Measurements from ENCODE around the gene ABCA13. TPM values are rescaled to one million over a fixed set of nuclear protein-coding genes. Genes with fewer than 3 reads are reported as not detected.

Gene ABCA13
- total and polyA plus RNA-seq, 2 of the 4 experiments (the other 2 are of a cell fraction): under 0.01 to 0.07 TPM

- Histone ChIP-seq H2BK5ac (ENCODE audit: low read depth, low read length, poor library complexity, severe bottlenecking) (no peak overlapping the region), H3K79me1 (ENCODE audit: low read depth in 1 of 2, low read length in 2 of 2) (no peaks in the 10 kb centered on the region), H3K4me3 (ENCODE audit: insufficient read depth, low read depth, low read length) (no peak overlapping the region), H3K36me3 (ENCODE audit: control insufficient read depth, insufficient read depth, low read length) (no peaks in the 10 kb centered on the region), H3K27ac (ENCODE audit: insufficient read depth, low read length) (no peak overlapping the region), H4K91ac (ENCODE audit: insufficient read depth, low read depth, low read length) (no peak overlapping the region), H3K4me1 (ENCODE audit: control insufficient read depth, insufficient read depth, low read length) (no peaks in the 10 kb centered on the region), H3K4ac (ENCODE audit: low read depth, low read length) (no peak overlapping the region), H3K9me3 (ENCODE audit: control insufficient read depth, insufficient read depth, low read length) (no peaks in the 10 kb centered on the region), H3K56ac (ENCODE audit: extremely low read depth, insufficient read depth, low read length) (no peak overlapping the region), H2AK5ac (ENCODE audit: low read depth, low read length) (no peak overlapping the region), H4K5ac (ENCODE audit: low read depth, low read length) (no peak overlapping the region), H3K9me1 (ENCODE audit: insufficient read depth, low read length) (no peaks in the 10 kb centered on the region), H2AK9ac (replicated peaks; ENCODE audit: low read depth, low read length, poor library complexity) (no peak overlapping the region), H2BK15ac (ENCODE audit: low read depth, low read length) (no peak overlapping the region), H4K20me1 (ENCODE audit: insufficient read depth, low read length) (no peaks in the 10 kb centered on the region), H3K4me2 (ENCODE audit: low read depth, low read length) (no peak overlapping the region), H3K14ac (replicated peaks; ENCODE audit: low read depth, low read length) (no peak overlapping the region), H2BK20ac (ENCODE audit: low read depth, low read length) (no peak overlapping the region), H4K8ac (ENCODE audit: low read depth in 2 of 2, low read length in 2 of 2) (no peak overlapping the region), H3K23ac (ENCODE audit: low read depth, low read length) (no peak overlapping the region), H2BK120ac (ENCODE audit: low read depth, low read length) (no peak overlapping the region), H3K18ac (ENCODE audit: low read depth, low read length) (no peak overlapping the region), H3K9ac (ENCODE audit: low read depth, low read length) (no peak overlapping the region), H2AFZ (replicated peaks; ENCODE audit: low read length, poor library complexity) (no peak overlapping the region), H3K27me3 (ENCODE audit: control insufficient read depth, insufficient read depth, low read length) (no peaks in the 10 kb centered on the region)
- WGBS, 2 experiments (ENCODE audit: extremely low coverage in 2 of 2, insufficient read length in 1 of 2): no CpG with 5 or more reads among the region's 6 CpGs
- dilution Hi-C loops (cut with HindIII; ENCODE audit: low sequenced_read_pairs, unreplicated experiment): no loop called here
- ATAC-seq (ENCODE audit: low read depth) (no peak), DNase-seq (no peak)
- ChIA-PET CTCF (no interaction called here), POLR2A (ENCODE audit: unreplicated experiment) (no interaction called here)
- BruUV-seq (replicated peaks): no TSS peak
- TF ChIP-seq, protein P1, sequence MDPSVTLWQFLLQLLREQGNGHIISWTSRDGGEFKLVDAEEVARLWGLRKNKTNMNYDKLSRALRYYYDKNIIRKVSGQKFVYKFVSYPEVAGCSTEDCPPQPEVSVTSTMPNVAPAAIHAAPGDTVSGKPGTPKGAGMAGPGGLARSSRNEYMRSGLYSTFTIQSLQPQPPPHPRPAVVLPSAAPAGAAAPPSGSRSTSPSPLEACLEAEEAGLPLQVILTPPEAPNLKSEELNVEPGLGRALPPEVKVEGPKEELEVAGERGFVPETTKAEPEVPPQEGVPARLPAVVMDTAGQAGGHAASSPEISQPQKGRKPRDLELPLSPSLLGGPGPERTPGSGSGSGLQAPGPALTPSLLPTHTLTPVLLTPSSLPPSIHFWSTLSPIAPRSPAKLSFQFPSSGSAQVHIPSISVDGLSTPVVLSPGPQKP (IDR thresholded peaks at IDR 0.05; ENCODE audit: borderline replicate concordance, low read depth, low read length): no peak
- TF ChIP-seq CTCF (conservative IDR thresholded peaks at IDR 0.05; ENCODE audit: low read depth, low read length): no peak
- no peak for TF ChIP-seq CEBPB (IDR thresholded peaks at IDR 0.05; ENCODE audit: low read depth, low read length)
- no peak for TF ChIP-seq FOS (IDR thresholded peaks at IDR 0.05; ENCODE audit: low read depth, low read length)
- no peak for TF ChIP-seq SMC3 (IDR thresholded peaks at IDR 0.05; ENCODE audit: low read depth, low read length)
- TF ChIP-seq, protein P2, sequence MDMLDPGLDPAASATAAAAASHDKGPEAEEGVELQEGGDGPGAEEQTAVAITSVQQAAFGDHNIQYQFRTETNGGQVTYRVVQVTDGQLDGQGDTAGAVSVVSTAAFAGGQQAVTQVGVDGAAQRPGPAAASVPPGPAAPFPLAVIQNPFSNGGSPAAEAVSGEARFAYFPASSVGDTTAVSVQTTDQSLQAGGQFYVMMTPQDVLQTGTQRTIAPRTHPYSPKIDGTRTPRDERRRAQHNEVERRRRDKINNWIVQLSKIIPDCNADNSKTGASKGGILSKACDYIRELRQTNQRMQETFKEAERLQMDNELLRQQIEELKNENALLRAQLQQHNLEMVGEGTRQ (IDR thresholded peaks at IDR 0.05; ENCODE audit: low read depth, low read length): no peak
- TF ChIP-seq RAD21 (IDR thresholded peaks at IDR 0.05; ENCODE audit: low read length): no peak
- in situ Hi-C loops (cut with MboI; ENCODE audit: low sequenced_read_pairs): no loop called here
- intact Hi-C loops (cut with micrococcal nuclease): no loop called here
These were observed 302.1 kb downstream of the ABCA13 start for GRCh38 chr7:48473205-48473865.
